ENCODE results near the gene VSTM2L.

- TF ChIP-seq, protein P1, sequence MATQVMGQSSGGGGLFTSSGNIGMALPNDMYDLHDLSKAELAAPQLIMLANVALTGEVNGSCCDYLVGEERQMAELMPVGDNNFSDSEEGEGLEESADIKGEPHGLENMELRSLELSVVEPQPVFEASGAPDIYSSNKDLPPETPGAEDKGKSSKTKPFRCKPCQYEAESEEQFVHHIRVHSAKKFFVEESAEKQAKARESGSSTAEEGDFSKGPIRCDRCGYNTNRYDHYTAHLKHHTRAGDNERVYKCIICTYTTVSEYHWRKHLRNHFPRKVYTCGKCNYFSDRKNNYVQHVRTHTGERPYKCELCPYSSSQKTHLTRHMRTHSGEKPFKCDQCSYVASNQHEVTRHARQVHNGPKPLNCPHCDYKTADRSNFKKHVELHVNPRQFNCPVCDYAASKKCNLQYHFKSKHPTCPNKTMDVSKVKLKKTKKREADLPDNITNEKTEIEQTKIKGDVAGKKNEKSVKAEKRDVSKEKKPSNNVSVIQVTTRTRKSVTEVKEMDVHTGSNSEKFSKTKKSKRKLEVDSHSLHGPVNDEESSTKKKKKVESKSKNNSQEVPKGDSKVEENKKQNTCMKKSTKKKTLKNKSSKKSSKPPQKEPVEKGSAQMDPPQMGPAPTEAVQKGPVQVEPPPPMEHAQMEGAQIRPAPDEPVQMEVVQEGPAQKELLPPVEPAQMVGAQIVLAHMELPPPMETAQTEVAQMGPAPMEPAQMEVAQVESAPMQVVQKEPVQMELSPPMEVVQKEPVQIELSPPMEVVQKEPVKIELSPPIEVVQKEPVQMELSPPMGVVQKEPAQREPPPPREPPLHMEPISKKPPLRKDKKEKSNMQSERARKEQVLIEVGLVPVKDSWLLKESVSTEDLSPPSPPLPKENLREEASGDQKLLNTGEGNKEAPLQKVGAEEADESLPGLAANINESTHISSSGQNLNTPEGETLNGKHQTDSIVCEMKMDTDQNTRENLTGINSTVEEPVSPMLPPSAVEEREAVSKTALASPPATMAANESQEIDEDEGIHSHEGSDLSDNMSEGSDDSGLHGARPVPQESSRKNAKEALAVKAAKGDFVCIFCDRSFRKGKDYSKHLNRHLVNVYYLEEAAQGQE (IDR thresholded peaks at IDR 0.05) = no peak
- TF ChIP-seq, protein P2, sequence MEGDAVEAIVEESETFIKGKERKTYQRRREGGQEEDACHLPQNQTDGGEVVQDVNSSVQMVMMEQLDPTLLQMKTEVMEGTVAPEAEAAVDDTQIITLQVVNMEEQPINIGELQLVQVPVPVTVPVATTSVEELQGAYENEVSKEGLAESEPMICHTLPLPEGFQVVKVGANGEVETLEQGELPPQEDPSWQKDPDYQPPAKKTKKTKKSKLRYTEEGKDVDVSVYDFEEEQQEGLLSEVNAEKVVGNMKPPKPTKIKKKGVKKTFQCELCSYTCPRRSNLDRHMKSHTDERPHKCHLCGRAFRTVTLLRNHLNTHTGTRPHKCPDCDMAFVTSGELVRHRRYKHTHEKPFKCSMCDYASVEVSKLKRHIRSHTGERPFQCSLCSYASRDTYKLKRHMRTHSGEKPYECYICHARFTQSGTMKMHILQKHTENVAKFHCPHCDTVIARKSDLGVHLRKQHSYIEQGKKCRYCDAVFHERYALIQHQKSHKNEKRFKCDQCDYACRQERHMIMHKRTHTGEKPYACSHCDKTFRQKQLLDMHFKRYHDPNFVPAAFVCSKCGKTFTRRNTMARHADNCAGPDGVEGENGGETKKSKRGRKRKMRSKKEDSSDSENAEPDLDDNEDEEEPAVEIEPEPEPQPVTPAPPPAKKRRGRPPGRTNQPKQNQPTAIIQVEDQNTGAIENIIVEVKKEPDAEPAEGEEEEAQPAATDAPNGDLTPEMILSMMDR (IDR thresholded peaks at IDR 0.05) = no peak
- TF ChIP-seq, protein P3, sequence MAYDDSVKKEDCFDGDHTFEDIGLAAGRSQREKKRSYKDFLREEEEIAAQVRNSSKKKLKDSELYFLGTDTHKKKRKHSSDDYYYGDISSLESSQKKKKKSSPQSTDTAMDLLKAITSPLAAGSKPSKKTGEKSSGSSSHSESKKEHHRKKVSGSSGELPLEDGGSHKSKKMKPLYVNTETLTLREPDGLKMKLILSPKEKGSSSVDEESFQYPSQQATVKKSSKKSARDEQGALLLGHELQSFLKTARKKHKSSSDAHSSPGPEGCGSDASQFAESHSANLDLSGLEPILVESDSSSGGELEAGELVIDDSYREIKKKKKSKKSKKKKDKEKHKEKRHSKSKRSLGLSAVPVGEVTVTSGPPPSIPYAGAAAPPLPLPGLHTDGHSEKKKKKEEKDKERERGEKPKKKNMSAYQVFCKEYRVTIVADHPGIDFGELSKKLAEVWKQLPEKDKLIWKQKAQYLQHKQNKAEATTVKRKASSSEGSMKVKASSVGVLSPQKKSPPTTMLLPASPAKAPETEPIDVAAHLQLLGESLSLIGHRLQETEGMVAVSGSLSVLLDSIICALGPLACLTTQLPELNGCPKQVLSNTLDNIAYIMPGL (CRISPR knock-in tag; IDR thresholded peaks at IDR 0.05; ENCODE audit: borderline replicate concordance) = no peak
- TF ChIP-seq CHD2 (IDR thresholded peaks at IDR 0.05; ENCODE audit: low read length, partially characterized antibody) (no peak), RFX5 (IDR thresholded peaks at IDR 0.05) (no peak)
These were observed 23.1 kb upstream of the VSTM2L start for GRCh38 chr20:37879843-37880242.
